Fibroblast of gingiva (primary cell): ENCODE results near the gene CACNA1C.
"Not testable (repeated sequence)": the region's sequence is repeated elsewhere in the genome, so short reads cannot be mapped to it uniquely, and the experiment has no call there.

Experiments used
- DNase-seq: peaks from one replicate; pipeline ENCODE4 v3.0.0-alpha.2; 2011; ENCODE audit warnings: low read depth

The CACNA1C gene

DNA sequence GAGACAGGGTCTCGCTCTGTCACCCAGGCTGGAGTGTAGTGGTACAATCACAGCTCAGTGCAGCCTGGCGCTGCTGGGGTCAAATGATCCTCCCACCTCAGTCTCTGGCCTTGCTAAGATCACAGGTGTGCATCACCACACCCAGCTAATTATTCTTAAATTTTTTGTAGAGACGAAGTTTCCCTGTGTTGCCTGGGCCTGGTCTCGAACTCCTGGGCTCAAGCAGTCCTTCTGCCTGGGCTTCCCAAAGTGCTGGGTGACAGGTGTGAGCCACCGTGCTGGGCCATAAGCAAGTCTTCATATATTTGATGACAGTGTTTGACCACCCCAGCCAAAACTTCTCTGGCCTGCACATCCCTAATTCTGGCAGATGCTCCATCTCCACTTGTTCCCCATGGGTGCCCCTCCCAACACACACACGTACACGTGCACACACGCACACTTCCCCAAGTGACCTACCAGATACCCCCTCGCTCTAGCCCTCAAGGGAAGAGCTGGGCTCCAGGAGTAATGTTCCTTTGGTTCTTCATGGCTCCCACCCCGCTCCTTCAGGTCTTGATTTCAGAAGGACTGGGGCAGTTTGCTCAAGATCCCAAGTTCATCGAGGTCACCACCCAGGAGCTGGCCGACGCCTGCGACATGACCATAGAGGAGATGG lies 637.7 kb downstream of the CACNA1C start:
- no peak for DNase-seq

DNA sequence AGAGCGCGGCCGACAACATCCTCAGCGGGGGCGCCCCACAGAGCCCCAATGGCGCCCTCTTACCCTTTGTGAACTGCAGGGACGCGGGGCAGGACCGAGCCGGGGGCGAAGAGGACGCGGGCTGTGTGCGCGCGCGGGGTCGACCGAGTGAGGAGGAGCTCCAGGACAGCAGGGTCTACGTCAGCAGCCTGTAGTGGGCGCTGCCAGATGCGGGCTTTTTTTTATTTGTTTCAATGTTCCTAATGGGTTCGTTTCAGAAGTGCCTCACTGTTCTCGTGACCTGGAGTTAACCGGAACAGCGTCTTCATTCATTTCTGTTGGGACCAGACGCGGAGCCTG lies 638.2 kb downstream of the CACNA1C start:
- DNase-seq, result no peak

DNA sequence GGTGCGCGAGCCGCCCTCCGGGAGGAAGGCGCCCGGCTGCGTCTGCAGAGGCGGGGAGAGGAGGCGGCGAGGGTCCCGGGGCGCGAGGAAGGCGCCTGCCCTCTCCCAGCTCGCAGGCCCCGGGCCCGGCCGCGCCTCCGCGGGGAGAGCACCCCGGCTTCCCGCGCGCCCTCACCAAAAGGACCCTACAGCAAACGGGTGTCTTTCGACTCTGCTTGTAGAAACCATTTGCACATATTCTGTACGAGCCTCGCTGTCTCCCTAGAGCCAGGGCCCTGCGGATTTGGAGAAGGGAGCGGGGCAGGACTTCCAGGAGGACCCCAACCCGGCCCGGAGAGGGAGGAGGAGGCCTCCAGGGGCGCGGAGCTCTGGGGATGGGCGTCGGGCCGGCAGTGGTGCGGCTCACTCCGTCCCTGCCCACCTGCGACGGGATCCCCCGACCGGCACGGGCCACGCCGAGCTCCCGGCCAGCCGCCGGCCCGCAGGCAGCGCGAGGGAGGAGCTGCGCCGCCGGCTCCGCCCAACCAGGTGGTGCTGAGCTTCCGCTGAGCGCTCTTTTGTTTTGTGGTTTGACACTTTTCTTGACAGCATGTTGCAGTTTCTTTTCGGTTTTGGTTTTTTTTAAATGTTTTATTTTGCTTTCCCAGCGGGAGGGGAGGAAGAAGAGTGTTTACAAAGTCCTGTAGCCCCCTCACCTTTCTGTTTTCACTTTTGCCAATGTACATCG lies 638.7 kb downstream of the CACNA1C start:
- DNase-seq, result no peak

DNA sequence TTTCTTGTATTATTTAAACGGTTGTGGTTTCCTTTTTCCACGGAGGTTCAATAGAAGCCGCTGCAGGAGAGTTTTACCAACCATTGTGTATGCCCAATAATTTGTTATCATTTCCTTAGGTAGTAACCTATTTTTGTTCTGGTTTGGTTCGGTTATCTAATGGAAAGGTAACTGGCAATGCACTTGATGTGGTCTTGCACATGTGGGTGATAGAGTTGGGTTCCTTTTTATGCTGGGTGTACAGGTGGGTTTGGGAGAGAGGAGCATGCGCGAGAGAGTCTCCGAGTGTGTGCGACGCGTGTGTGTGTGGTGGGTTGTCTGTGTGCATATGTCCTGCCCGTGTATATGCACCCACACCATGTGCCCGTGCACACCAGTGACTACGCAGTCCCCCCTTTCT lies 639.3 kb downstream of the CACNA1C start:
- no peak for DNase-seq

DNA sequence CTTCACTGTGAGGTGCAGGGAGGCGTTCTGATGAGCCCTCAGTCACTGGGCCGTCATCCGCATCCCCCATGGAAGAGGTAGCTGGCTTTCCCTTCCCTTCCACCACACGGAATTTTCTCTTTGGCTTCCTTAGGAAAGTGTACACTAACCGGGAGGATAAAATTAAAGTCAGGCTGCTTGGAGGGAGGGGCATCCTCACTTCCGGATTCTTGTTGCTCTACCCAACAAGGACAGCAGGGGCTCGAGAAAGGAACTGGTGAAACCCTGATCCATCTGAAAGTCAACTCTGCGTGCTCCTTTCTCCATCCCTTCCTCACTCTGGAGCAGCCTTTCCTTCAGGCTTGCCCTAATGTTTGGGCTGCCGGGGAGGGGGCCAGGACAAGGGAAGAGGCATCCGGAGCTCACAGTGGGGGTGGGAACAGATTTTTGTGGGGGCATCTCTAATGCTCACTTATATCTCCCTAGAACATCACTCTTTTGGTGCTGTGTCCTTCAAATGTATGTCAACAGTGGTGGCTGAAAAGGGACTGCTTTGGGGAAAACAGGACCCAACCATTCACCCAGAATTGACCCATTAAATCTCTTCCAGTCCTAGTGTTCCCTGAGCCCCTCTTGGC lies 640.6 kb downstream of the CACNA1C start:
- no peak for DNase-seq

DNA sequence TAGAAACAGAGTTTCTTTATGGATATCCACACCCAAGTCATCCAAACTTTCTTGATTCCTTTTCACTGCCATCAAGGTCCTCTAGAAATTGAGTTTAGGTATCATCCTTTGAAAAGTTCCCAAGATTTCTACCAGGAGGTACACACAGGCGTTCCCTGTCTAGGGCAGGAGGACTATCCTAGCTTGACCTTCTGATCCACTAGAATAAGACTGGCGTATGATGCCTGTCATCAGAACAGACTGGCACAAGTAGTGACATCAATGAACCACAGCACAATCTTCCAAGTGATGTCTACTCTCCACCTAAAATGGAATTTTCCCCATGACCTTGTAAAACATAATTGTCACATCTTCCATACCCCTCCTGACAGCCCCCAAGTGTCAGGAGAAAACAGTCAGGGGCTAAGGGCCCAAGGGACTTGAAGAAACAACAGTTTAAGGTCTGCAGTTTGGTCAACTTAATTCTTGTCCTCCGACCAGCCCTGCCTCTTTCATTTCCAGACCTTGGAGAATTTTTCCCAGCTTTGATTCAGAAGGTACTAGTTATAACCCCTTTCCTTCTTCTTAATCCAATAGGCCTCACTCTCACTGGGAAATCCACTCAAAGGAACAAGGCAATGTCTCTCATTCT lies 641.3 kb downstream of the CACNA1C start:
- no peak for DNase-seq

DNA sequence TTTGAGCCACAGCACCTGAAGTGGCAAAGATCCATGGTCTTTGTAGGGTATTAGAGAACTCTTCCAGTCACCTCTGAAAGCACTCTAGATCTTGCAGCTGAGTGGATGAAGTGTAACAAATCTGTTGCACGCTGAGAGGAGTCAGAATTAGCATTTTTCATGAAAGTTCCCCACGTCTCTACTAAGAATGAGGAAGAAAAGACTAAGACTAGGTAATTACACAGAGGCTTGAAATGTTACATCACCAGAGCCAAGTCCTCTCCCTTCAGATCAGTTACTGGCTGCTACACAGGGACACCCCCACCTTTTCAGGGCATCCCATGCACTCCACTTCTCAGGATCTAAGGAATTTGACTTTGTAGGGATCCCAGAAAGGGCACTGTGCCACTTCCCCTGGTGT lies 643.3 kb downstream of the CACNA1C start:
- DNase-seq, result no peak

DNA sequence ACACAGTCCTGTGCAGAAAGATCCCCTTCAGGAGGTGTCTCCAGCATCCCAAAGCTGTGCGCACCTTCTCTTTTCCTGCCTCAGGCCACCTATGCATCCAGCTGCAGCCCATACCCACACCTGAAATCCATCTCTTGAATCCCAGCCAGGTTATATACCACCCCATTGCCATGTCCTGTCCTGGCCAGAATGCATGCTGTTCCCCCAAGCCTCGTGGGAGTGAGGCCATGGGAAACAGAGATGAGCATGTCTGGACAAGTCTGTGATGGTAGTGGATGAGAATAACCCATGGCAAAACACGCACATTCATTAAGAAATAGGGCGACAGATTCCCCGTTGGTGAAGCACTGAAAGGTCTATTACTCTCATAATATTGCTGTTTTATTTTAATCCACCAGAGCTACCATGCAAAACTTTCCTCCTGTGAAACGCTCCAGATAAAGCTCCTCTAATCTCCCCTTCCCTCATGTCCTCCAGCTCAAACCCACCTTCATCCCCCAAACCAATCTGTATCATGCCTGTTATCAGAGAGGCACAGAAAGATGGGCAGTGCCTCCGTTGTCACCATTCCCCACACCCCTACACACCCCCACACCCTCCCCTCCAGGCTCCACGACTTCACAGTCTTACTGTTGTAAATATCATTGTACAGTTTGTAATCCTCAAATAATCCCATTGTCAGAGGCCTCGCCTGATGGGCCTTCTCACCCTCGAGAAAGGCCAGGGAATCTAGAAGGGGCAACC lies 644.4 kb downstream of the CACNA1C start:
- no peak for DNase-seq

DNA sequence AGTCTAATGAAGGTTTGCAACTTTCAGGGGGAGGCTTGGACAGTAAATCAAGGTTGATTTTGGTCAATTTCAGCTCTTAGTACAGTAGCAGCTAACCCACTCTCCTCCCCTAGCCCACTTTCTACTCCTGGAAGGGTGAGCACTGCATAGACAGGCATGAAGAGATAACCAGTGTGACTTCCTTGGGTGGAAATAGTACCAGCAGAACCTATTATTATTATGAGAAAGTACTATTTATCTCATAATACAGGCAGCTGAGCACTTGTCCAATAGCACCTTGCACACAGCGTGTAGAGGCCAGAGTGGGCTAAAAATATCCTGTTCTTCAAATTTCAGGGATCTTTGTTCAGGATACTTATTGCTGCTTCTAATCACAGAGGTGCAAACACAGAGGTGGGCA lies 645.8 kb downstream of the CACNA1C start:
- DNase-seq, result no peak

DNA sequence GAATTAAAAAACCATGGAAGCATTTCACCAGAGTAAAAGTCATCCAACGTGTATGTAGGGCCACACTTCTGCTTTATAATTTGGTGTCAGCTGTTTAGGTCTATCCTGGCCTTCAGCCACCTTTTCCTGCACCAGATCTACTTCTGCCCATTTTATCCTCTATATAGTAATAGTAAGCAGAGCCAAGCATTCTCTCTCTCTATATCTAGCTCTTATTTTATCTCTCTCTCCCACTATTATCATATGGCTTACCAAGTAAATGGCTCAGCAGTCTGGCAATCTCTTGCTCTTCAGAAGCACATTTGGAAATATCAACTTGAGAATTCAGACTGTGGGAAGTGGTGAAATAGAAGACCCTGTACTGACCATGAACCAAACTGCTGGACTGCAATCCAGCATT lies 657.9 kb downstream of the CACNA1C start:
- DNase-seq, result no peak

DNA sequence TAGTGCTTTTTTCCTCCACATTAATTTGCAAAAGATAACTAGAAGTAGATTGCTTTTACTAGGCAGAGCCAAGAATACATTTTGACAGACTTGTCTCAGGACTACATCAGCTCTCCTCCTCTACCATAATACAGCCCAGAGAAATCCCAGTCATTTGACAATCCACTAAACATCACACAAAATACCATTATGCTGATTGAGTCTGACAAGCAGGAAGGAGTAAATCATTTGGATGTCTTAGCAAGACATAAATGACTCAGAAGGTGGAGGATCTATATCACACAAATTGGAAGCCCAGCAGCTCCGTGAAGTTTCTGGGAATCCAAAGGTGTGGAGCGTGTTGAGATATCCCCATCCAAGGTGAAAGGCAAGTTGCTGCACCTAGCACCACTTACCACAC lies 666.6 kb downstream of the CACNA1C start:
- DNase-seq, result no peak

DNA sequence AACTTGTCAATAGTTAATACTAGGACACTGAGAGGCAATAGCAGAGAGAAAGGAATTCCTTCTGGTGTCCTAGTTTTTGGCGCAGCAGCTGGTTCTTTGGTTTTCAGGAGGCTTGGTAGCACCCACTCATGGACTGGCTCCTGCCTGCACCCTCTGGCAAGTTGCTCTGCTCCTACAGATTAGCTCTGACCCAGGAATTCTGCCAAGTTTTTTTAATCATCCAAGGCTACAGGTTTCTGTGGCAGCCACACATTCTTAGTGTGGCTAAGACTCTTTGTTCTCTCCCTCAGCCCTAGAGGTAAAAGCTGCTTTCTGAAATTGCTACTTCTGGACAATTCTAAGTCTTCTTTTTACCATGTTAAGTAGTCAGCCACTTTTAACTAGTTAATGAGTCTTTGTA lies 670.0 kb downstream of the CACNA1C start:
- DNase-seq, result no peak

DNA sequence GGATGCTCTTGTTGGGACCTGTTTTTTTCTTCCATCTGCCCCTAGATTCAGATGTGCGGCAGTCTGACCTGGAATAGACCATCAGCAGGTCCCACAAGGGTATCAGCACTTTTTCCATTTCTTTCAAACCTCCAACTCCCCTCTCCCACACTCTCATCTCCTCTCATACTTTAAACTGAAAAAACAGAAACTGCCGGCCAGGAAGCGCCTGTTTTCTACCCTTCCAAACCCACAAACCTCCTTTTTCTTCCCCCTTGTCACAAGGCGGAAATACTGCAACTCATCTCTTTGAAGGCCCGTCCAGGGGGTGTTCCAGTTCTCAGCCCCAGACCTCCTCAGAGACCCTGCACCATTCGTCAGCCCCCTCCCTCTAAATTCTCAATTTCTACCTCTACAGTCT lies 679.5 kb downstream of the CACNA1C start:
- DNase-seq, result no peak

DNA sequence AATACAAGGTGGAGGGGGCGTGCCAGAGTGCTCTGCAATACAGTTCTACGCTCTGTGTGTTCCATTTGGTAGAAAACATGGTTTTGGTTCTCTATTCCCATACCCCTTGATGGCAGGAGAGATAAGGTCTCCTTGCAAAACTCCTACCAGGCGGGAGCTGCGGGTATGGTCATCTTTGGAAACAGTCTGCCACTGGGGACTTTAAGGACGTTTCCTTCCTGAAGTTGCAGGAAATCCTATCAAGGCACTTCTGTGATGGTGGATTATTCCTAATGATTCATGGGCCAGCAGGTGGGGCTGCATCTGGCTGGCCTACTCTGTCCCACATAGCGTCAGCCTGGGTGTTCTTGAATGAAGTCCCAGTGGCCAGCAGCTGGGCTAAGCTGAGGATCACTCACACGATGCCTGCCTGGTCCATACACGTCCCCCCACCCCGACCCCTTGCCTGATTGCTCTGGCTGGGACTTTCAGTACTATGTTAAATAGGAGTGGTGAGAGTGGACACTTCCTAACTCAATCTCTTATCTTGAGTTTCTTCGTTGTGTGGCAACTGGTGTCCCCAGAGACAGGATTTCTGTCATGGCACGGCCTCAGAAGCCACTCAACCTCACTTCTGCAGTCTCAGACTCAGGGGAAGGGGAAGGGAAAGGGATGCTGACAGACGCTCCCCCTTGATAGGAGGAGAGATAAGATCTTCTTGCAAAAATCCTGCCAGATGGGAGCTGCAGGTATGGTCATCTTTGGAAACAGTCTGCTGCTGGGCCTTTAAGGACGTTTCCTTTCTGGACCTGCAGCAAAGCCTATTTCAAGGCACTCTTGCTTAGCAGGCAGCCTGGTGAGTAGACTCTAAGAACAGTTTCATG lies 680.9 kb downstream of the CACNA1C start:
- no peak for DNase-seq

DNA sequence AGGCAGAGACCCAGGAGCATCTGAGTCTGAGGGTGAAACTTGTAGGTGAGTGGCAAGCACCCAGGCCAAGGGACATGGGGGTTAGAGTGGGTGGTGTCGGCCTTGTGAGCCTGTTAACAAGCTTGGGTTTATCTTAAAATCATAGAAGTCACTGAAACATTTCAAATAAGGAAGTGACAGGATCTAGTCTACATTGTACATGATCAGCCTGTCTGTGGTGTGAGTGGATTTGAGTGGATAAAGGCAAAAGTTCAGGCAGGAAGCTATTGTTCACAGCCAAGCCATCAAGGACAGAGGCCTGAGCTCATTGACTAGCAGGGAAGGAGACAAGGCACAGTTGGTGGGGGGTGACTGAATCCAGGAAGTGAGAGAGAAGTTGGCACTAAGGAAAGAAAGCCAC lies 682.6 kb downstream of the CACNA1C start:
- no peak for DNase-seq

DNA sequence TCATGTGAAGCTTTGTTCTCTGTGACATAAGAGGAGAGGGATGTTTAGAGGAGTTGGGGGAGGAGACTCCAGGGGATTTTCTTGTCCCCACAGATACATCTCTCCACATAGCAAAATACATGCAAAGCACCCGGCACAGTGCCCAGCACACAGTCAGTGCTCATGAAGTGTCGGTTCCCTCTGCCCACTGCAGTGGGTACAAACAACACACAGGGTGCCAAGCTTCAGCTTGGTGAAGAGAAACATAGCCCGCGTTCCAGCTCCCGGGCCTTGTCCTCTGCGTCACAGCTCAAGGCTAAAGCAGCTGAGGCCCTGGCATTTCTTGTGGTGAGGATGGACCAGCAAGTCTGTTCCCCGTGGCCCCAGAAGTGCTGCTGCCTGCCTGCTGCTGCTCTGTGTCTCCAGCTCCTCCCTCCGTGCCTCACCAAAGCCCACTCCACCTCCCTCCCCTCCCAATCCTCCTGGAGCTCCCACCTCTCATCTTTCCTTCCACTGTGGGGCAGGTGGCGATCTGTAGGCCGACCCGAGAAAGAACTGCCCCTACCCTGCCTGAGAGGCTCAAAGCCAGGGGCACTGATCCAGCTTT lies 685.0 kb downstream of the CACNA1C start:
- DNase-seq, result no peak

DNA sequence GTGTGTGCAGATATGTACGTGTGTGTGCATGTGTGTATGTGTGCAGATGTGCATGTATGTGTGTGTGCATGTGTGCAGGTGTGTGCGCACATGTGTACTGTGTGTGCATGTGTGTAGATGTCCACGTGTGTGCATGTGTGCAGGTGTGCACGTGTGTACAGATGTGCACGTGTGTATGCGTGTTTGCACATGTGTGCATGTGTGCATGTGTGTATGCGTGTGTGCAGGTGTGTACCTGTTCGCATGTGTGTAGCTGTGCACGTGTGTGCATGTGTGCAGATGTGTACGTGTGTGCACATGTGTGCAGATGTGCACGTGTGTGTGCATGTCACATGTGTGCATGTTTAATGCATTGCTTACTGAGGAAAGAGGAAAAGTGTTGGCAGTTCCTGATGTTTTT lies 686.3 kb downstream of the CACNA1C start:
- no peak for DNase-seq

DNA sequence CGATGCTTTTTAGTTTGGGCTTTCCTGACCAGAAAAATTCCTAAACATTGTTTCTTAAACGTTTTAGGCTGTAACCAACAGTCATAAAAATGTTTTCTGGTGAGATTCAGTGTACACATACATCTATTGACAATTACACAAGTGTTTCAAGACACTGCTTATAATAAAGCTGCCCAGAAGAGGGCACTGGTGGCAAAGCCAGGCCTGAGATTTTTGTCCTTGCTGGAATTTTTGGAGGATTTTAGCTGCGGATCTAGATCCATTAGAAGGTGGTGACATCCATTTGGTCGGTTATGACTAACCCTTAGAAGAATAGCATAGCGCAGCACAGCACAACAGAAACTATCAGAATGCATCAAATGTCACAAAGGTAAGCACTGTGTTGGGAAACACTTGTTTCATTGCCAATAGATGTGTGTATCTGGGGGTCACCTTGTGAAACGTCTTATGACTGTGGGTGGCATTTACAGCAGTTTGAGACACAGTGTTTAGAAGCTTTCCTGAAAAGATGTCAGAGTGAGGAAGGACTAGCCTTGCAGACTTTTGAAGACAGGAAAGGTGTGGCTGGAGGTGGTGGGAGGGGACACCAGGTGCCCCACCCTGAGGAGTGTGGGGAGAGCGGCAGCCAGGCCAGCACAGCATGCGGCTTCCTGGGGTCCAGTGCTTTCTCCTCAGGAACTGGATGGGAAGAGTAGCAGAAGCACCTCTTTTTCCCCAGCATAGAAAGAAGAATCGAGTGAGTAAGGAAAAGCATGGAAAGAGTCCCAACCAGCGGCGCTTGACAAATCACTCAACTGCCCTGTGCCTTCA lies 687.2 kb downstream of the CACNA1C start:
- DNase-seq, result peak; percentile 39

DNA sequence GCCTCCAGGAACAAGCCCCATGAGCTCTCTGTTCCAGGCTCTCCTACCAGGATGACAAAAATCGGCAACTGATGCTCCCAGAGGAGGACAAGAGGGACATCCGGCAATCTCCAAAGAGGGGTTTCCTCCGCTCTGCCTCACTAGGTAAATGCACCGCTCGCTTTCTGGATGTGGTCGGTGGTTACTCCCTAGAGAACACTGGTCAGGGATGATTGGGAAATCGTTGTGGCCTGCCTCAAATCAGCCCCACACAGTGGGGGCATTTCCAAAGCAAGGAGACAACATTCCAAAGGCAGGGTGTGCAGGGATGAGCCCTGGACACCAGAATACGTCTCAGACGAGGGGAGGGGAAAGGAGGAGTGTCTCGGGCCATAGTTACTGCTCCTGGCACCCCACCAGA lies 689.2 kb downstream of the CACNA1C start:
- not testable (repeated sequence) for DNase-seq

DNA sequence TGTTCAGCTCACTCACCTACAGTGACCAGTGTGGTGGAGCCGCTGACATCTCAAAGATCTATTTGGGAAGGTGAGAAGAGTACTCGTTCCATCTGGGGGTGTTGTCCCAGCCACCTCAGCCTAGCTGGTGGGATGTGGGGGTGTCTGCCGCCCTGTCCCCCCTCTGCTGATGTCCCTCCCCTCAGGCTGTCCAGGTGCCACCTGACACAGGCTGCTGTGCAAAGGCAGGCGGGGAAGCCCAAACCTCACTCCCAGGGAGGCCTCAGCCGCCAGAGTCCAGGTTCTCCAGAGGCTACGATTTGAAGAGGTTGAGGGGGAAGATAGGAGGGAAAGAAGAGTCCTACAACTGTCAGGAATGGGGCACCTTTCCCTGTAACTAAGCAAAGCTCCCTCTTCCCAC lies 690.7 kb downstream of the CACNA1C start:
- no peak for DNase-seq
